OCI-LY7 (cell line): Measurements from ENCODE around the gene TRAF5. TPM values are rescaled to one million over a fixed set of nuclear protein-coding genes. Genes with fewer than 3 reads are reported as not detected.

ENCODE experiments used
- BruUV-seq: library from RNA; stranded (reverse); fragments of 400-500 nt; replicated peaks from 2 replicates; lab custom pipeline; 2021; lab: Mats Ljungman, UMichigan
- CTCF ChIA-PET: fragments of 300-600 bp; sonication (Branson Sonifier 250); formaldehyde crosslinking; loops from one replicate; lab custom pipeline; 2022; ENCODE audit warnings: antibody characterized with exemption; ENCODE audit not compliant: unreplicated experiment; lab: Charles Lee
- POLR2A ChIA-PET: fragments of 300-600 bp; sonication (Branson Sonifier 250); formaldehyde crosslinking; loops from one replicate; lab custom pipeline; 2022; ENCODE audit warnings: antibody characterized with exemption; lab: Charles Lee
- DNase-seq: peaks from one replicate; pipeline ENCODE4 v3.0.0-alpha.2; 2015; ENCODE audit warnings: low spot score
- H2AFZ ChIP-seq: fragments of 200-600 bp; sonication (generic), shearing (Covaris generic); 2 replicates; pipeline ENCODE4 v1.6.1; 2014; ENCODE audit warnings: mild to moderate bottlenecking, antibody characterized with exemption, low read length, moderate library complexity
- H3K27ac ChIP-seq: fragments of 200-600 bp; sonication (generic); 2 replicates; pipeline ENCODE4 v1.5.1; 2014; ENCODE audit warnings: mixed run types, low read depth, mild to moderate bottlenecking, moderate library complexity, low read length, inconsistent platforms; ENCODE audit not compliant: poor library complexity, severe bottlenecking
- H3K36me3 ChIP-seq: fragments of 200-600 bp; sonication (generic); 2 replicates; pipeline ENCODE4 v1.6.1; 2014; ENCODE audit warnings: mild to moderate bottlenecking, antibody characterized with exemption, low read length, moderate library complexity, mixed read lengths; ENCODE audit not compliant: insufficient read depth
- H3K4me1 ChIP-seq: fragments of 200-600 bp; sonication (generic); 2 replicates; pipeline ENCODE4 v1.5.1; 2014; ENCODE audit warnings: mild to moderate bottlenecking, low read length; ENCODE audit not compliant: insufficient read depth, poor library complexity, severe bottlenecking
- H3K4me2 ChIP-seq: fragments of 200-600 bp; sonication (generic); 2 replicates; pipeline ENCODE4 v1.6.1; 2014; ENCODE audit warnings: mild to moderate bottlenecking, low read length
- H3K4me3 ChIP-seq: fragments of 200-600 bp; sonication (generic); 2 replicates; pipeline ENCODE4 v1.5.1; 2014; ENCODE audit warnings: mild to moderate bottlenecking, low read depth, low read length; ENCODE audit not compliant: poor library complexity, severe bottlenecking
- H3K79me2 ChIP-seq: fragments of 200-600 bp; sonication (generic); 2 replicates; pipeline ENCODE4 v1.6.1; 2016; ENCODE audit warnings: low read depth, mild to moderate bottlenecking, low read length, moderate library complexity, mixed read lengths; ENCODE audit not compliant: insufficient read depth
- H3K9me2 ChIP-seq: fragments of 200-600 bp; sonication (generic); 2 replicates; pipeline ENCODE4 v1.6.1; 2016; ENCODE audit warnings: mild to moderate bottlenecking, low read length, mixed read lengths; ENCODE audit not compliant: insufficient read depth
- H3K9me3 ChIP-seq: fragments of 200-600 bp; sonication (generic); 2 replicates; pipeline ENCODE4 v1.6.1; 2014; ENCODE audit warnings: mild to moderate bottlenecking, mixed run types, low read length, mixed read lengths
- H4K20me1 ChIP-seq: fragments of 200-600 bp; sonication (generic); 2 replicates; pipeline ENCODE4 v1.6.1; 2014; ENCODE audit warnings: mild to moderate bottlenecking, antibody characterized with exemption, low read length, moderate library complexity, mixed read lengths; ENCODE audit not compliant: insufficient read depth
- CTCF ChIP-seq: fragments of 200-600 bp; sonication (generic); conservative IDR thresholded peaks from 2 replicates; pipeline ENCODE4 v1.5.1; 2014; ENCODE audit warnings: mild to moderate bottlenecking, antibody characterized with exemption, low read length, moderate library complexity, mixed read lengths
- EZH2phosphoT487 ChIP-seq: fragments of 200-600 bp; sonication (generic); IDR thresholded peaks from 2 replicates; pipeline ENCODE4 v1.6.1; 2018; ENCODE audit warnings: low read depth, borderline replicate concordance, mild to moderate bottlenecking, mixed run types, antibody characterized with exemption, low read length, moderate library complexity, mixed read lengths
- intact Hi-C: fragments of 100-400 bp; cut with micrococcal nuclease; formaldehyde crosslinking; loops from one replicate; pipeline ENCODE4 v1.10.0; 2022; ENCODE audit not compliant: unreplicated experiment
- total RNA-seq, 2 experiments: library from RNA; depleted of rRNA in 1 of 2; stranded (reverse); fragments of >200 nt in 1 of 2; shearing (Covaris generic) in 1 of 2; gene quantifications; 2 replicates each; pipeline ENCODE4 v1.2.3, GENCODE V29; 2014 to 2022

Gene TRAF5
- total RNA-seq, 2 experiments from 2014 or later, result 24.2 to 54.4 TPM

DNA sequence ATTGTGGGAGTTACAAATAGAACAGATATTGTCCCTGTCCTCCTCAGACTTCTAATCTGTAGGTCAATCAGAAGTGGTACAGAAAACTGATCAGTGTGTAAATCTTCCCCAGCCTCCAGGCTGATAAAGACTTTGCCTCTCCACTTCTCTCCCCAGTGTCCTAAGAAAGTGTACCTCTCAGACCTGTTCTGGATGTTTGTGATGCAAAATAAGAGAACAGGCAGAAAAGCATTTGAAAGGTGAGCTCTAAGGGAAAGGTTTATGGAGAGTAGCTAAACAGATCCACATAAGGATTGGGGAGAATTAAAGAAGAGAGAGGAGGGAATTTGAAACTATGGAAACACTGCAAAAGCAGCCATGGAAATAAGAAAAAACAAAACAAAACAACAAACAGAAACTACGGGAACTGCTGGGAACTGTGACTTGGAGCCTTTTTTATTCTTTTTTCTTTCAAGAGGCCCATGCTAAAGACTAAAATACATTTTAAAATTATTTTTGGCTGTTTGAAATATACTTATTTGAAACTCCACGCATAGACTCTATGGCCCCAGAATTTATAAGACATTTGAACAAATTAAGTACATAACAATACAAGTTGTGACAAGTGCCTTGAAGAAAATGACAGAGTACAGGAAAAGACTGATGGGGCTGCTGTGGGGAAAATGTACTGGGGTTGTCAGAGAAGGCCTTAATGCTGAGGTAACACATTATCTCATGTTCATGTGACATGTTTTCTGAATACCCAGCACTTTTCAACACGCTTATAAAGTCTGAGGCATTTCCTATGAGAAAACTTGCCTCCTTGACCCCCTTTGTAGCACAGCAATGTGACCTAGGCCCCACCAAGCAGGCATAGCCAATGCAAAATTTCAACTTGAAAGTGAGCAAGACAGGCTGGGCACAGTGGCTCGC is 51.2 kb downstream of the TRAF5 start:
- H3K4me2 ChIP-seq, result no peak overlapping the region
- DNase-seq, result no peak
- no peaks in the 10 kb centered on the region for H3K79me2 ChIP-seq
- peaks cover 26% of the 10 kb centered on the region for H3K36me3 ChIP-seq
- peaks cover 6% of the 10 kb centered on the region for H3K4me1 ChIP-seq
- no TSS peak for BruUV-seq
- no peaks in the 10 kb centered on the region for H4K20me1 ChIP-seq
- H2AFZ ChIP-seq, result no peak overlapping the region
- no peak overlapping the region for H3K4me3 ChIP-seq
- H3K27ac ChIP-seq, result no peak overlapping the region
- ChIA-PET CTCF (no interaction called here), POLR2A (interaction anchor here (0.6 kb wide), 1 partner anchor 177 kb away, joined by 3 read pairs; no protein-coding TSS in a partner anchor)
- H3K9me2 ChIP-seq, result no peaks in the 10 kb centered on the region
- no peaks in the 10 kb centered on the region for H3K9me3 ChIP-seq
- TF ChIP-seq EZH2phosphoT487 (no peak), CTCF (no peak)
- intact Hi-C loops, result no loop called here

DNA sequence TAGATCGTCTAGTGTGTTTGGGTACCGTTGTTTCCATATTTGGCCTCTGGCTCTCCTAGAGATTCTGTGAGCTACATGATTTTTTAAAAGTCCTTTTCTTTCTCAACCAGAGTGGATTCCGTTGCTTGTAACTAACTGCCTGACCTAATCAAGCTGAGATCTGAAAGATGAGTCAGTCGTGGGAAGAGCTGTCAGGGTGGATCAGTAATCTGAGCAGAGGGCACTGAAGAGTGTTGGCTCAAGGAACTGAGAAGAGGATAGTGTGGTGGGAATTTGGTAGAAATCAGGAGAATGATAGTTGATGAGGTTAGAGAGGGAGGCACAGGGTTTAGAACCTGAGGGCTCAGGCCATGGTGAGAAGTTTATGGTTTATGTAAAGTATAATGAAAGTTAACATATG is 52.2 kb downstream of the TRAF5 start:
- Histone ChIP-seq H3K4me1 (peaks cover 6% of the 10 kb centered on the region), H3K4me3 (no peak overlapping the region), H3K27ac (no peak overlapping the region), H2AFZ (no peak overlapping the region), H3K9me2 (no peaks in the 10 kb centered on the region), H3K36me3 (peaks cover 23% of the 10 kb centered on the region), H3K79me2 (no peaks in the 10 kb centered on the region), H3K9me3 (no peaks in the 10 kb centered on the region), H3K4me2 (no peak overlapping the region), H4K20me1 (no peaks in the 10 kb centered on the region)
- no TSS peak for BruUV-seq
- ChIA-PET POLR2A (no interaction called here), CTCF (no interaction called here)
- TF ChIP-seq CTCF, result no peak
- no peak for TF ChIP-seq EZH2phosphoT487
- no peak for DNase-seq
- intact Hi-C loops, result no loop called here

DNA sequence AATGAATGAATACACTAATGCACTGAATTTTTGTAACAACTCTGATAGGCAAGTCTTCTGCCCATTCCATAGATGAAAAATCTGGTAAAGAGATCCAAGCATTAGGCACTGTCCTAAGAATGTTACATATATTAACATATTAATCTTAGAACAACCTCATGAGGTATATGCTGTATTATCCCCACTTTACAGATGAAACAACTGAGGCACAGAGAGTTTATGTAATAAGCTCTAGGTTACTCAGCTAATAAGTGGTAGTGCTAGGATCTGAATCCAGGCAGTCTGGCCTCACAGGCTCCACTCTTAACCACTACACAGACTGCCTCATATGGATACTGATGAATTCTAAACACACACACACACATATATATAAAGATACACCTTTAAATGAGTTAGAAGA is 52.8 kb downstream of the TRAF5 start:
- no peaks in the 10 kb centered on the region for H3K9me3 ChIP-seq
- no peak overlapping the region for H2AFZ ChIP-seq
- no peaks in the 10 kb centered on the region for H3K9me2 ChIP-seq
- intact Hi-C loops, result no loop called here
- peaks cover 6% of the 10 kb centered on the region for H3K4me1 ChIP-seq
- TF ChIP-seq CTCF, result no peak
- no peak for TF ChIP-seq EZH2phosphoT487
- no peak overlapping the region for H3K4me2 ChIP-seq
- no TSS peak for BruUV-seq
- CTCF ChIA-PET, result no interaction called here
- POLR2A ChIA-PET, result interaction anchor here (1.3 kb wide), 1 partner anchor 43 kb away, joined by 3 read pairs; no protein-coding TSS in a partner anchor
- no peak overlapping the region for H3K27ac ChIP-seq
- peaks cover 18% of the 10 kb centered on the region for H3K36me3 ChIP-seq
- H4K20me1 ChIP-seq, result no peaks in the 10 kb centered on the region
- DNase-seq, result no peak
- no peaks in the 10 kb centered on the region for H3K79me2 ChIP-seq
- no peak overlapping the region for H3K4me3 ChIP-seq
